GM19023 (cell line): Measurements from ENCODE around the gene RNF145.

ENCODE experiments used
- ATAC-seq: cut with Tn5 transposase; IDR thresholded peaks from one replicate; pipeline ENCODE4 v1.9.1; 2021; ENCODE audit warnings: mild to moderate bottlenecking, moderate library complexity; ENCODE audit not compliant: unreplicated experiment

RNF145 gene

GRCh38 chr5:159198063-159199036, 11.0 kb downstream of the RNF145 start:
- ATAC-seq, result peak; percentile 98

GRCh38 chr5:159195775-159196174, 13.6 kb downstream of the RNF145 start:
- ATAC-seq, result no peak

GRCh38 chr5:159190170-159190569, 19.2 kb downstream of the RNF145 start:
- no peak for ATAC-seq

GRCh38 chr5:159189310-159189709, 20.0 kb downstream of the RNF145 start:
- ATAC-seq, result no peak

- ATAC-seq, result no peak
Measured at GRCh38 chr5:159187719-159188118, 21.6 kb downstream of the RNF145 start.

- ATAC-seq, result no peak
Measured at GRCh38 chr5:159186319-159186718, 23.0 kb downstream of the RNF145 start.

GRCh38 chr5:159185773-159186172, 23.6 kb downstream of the RNF145 start:
- ATAC-seq, result no peak

GRCh38 chr5:159184858-159185381, 24.4 kb downstream of the RNF145 start:
- no peak for ATAC-seq

- no peak for ATAC-seq
Measured at GRCh38 chr5:159184236-159184635, 25.1 kb downstream of the RNF145 start.

- no peak for ATAC-seq
Measured at GRCh38 chr5:159183247-159183646, 26.1 kb downstream of the RNF145 start.

- ATAC-seq, result no peak
Measured at GRCh38 chr5:159182691-159183090, 26.7 kb downstream of the RNF145 start.

GRCh38 chr5:159181651-159182050, 27.7 kb downstream of the RNF145 start:
- ATAC-seq, result no peak

- no peak for ATAC-seq
Measured at GRCh38 chr5:159181152-159181551, 28.2 kb downstream of the RNF145 start.

- no peak for ATAC-seq
Measured at GRCh38 chr5:159179529-159180305, 29.6 kb downstream of the RNF145 start.

- ATAC-seq, result peak; percentile 82
Measured at GRCh38 chr5:159178978-159179377, 30.4 kb downstream of the RNF145 start.

- ATAC-seq, result no peak
Measured at GRCh38 chr5:159175547-159175946, 33.8 kb downstream of the RNF145 start.

GRCh38 chr5:159174511-159175168, 34.7 kb downstream of the RNF145 start:
- no peak for ATAC-seq

- no peak for ATAC-seq
Measured at GRCh38 chr5:159171274-159171673, 38.1 kb downstream of the RNF145 start.

- ATAC-seq, result no peak
Measured at GRCh38 chr5:159170021-159170420, 39.3 kb downstream of the RNF145 start.

GRCh38 chr5:159166416-159166815, 42.9 kb downstream of the RNF145 start:
- no peak for ATAC-seq

GRCh38 chr5:159163701-159164046, 45.7 kb downstream of the RNF145 start:
- ATAC-seq, result no peak
